Measurements from ENCODE around the gene BOK.
"Not testable (repeated sequence)": the region's sequence is repeated elsewhere in the genome, so short reads cannot be mapped to it uniquely, and the experiment has no call there.

Gene BOK

GRCh38 chr2:241571821-241572620 is 13.5 kb downstream of the BOK start:
- in situ Hi-C loops (cut with MboI; ENCODE audit: low sequenced_read_pairs), result no loop called here

- in situ Hi-C loops (cut with MboI; ENCODE audit: low sequenced_read_pairs), result not testable (repeated sequence)
These were observed 14.5 kb downstream of the BOK start for GRCh38 chr2:241572915-241573651.

GRCh38 chr2:241573741-241574140 is 15.2 kb downstream of the BOK start:
- in situ Hi-C loops (cut with MboI; ENCODE audit: low sequenced_read_pairs), result no loop called here

GRCh38 chr2:241574911-241575623 is 16.5 kb downstream of the BOK start:
- in situ Hi-C loops (cut with MboI; ENCODE audit: low sequenced_read_pairs), result no loop called here

- in situ Hi-C loops (cut with MboI; ENCODE audit: low sequenced_read_pairs), result no loop called here
These were observed 17.2 kb downstream of the BOK start for GRCh38 chr2:241575624-241576292.

- in situ Hi-C loops (cut with MboI; ENCODE audit: low sequenced_read_pairs), result no loop called here
These were observed 17.7 kb downstream of the BOK start for GRCh38 chr2:241576293-241576654.

- in situ Hi-C loops (cut with MboI; ENCODE audit: low sequenced_read_pairs), result no loop called here
These were observed 19.0 kb downstream of the BOK start for GRCh38 chr2:241577413-241578122.

- in situ Hi-C loops (cut with MboI; ENCODE audit: low sequenced_read_pairs), result no loop called here
These were observed 20.7 kb downstream of the BOK start for GRCh38 chr2:241579281-241579680.

- in situ Hi-C loops (cut with MboI; ENCODE audit: low sequenced_read_pairs), result no loop called here
These were observed 23.8 kb downstream of the BOK start for GRCh38 chr2:241582328-241582727.

GRCh38 chr2:241582806-241583205 is 24.3 kb downstream of the BOK start:
- in situ Hi-C loops (cut with MboI; ENCODE audit: low sequenced_read_pairs), result no loop called here

GRCh38 chr2:241584436-241584835 is 25.9 kb downstream of the BOK start:
- in situ Hi-C loops (cut with MboI; ENCODE audit: low sequenced_read_pairs), result no loop called here

GRCh38 chr2:241586564-241587264 is 28.2 kb downstream of the BOK start:
- in situ Hi-C loops (cut with MboI; ENCODE audit: low sequenced_read_pairs), result no loop called here

GRCh38 chr2:241589863-241590262 is 31.3 kb downstream of the BOK start:
- in situ Hi-C loops (cut with MboI; ENCODE audit: low sequenced_read_pairs), result not testable (repeated sequence)

- in situ Hi-C loops (cut with MboI; ENCODE audit: low sequenced_read_pairs), result not testable (repeated sequence)
These were observed 32.2 kb downstream of the BOK start for GRCh38 chr2:241590496-241591455.

GRCh38 chr2:241592126-241592845 is 33.7 kb downstream of the BOK start:
- in situ Hi-C loops (cut with MboI; ENCODE audit: low sequenced_read_pairs), result no loop called here

- in situ Hi-C loops (cut with MboI; ENCODE audit: low sequenced_read_pairs), result no loop called here
These were observed 34.7 kb downstream of the BOK start for GRCh38 chr2:241593271-241593670.

GRCh38 chr2:241595600-241596140 is 37.1 kb downstream of the BOK start:
- in situ Hi-C loops (cut with MboI; ENCODE audit: low sequenced_read_pairs), result no loop called here

GRCh38 chr2:241597561-241597960 is 39.0 kb downstream of the BOK start:
- in situ Hi-C loops (cut with MboI; ENCODE audit: low sequenced_read_pairs), result no loop called here

All from HL-60/S4 (cell line).